ENCODE results near the gene ENTPD8.

ENTPD8 gene

DNA sequence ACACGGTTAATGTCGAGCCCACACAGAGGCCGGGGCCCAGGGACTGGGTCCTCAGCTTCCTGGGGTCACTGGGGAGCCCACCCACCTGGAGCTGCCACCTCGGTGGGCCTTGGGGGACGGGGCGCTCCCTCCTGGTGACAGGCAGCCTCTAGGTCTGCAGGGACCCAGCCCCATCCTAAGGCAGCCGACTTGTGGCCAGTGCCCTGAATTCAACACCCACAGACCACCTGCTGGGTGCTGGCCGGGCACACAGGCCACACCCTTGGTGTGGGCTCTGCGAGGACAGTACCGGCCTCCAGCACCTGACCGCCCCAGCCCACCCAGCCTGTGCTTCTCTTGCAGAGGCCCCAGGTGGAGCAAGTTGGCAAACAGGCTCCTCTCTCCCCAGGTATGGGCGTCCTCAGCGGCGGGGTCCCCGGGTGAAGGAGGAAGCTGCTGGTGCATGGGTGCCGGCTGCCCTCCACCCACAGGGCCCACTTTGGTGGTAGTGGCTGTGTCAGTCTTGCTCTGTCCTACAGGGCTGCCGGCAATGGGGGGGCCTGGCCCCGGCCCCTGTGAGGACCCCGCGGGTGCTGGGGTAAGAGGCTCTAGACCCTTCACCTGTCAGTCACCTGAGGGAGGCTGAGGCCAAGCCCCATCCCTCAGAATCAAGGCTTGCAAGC is 8.3 kb downstream of the ENTPD8 start:
- TF ChIP-seq, protein P1, sequence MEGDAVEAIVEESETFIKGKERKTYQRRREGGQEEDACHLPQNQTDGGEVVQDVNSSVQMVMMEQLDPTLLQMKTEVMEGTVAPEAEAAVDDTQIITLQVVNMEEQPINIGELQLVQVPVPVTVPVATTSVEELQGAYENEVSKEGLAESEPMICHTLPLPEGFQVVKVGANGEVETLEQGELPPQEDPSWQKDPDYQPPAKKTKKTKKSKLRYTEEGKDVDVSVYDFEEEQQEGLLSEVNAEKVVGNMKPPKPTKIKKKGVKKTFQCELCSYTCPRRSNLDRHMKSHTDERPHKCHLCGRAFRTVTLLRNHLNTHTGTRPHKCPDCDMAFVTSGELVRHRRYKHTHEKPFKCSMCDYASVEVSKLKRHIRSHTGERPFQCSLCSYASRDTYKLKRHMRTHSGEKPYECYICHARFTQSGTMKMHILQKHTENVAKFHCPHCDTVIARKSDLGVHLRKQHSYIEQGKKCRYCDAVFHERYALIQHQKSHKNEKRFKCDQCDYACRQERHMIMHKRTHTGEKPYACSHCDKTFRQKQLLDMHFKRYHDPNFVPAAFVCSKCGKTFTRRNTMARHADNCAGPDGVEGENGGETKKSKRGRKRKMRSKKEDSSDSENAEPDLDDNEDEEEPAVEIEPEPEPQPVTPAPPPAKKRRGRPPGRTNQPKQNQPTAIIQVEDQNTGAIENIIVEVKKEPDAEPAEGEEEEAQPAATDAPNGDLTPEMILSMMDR (IDR thresholded peaks at IDR 0.05; ENCODE audit: borderline replicate concordance, insufficient read depth, low read depth, low read length), result no peak
- H3K4me3 ChIP-seq (ENCODE audit: low read depth, low read length), result no peak overlapping the region

DNA sequence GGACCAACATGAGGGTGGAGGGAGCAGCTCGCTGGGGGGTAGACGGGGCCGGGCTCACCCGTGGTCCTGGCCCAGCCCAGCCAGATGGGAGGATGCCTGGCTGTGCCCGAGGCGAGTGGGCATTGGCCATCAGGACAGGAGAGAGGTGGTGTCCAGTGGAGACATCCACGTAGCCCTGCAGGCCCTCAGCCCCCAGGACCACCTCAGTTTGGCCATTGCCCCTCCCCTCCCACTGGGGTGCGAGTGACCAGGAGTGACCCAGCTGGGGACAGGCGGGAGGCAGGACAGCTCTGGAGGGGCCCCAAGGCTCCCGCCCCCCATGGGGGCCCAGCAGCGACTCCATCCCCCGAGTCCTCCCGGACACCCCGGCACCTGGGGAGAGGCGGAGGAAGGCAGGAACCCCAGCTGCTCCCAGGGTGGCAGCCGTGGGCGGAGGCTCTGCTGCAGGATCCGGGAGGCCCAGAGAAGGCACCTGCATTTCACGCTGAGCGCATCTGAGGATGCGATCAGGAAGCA is 9.7 kb downstream of the ENTPD8 start:
- no peak overlapping the region for H3K4me3 ChIP-seq (ENCODE audit: low read depth, low read length)
- TF ChIP-seq, protein P1 (IDR thresholded peaks at IDR 0.05; ENCODE audit: borderline replicate concordance, insufficient read depth, low read depth, low read length), result no peak

DNA sequence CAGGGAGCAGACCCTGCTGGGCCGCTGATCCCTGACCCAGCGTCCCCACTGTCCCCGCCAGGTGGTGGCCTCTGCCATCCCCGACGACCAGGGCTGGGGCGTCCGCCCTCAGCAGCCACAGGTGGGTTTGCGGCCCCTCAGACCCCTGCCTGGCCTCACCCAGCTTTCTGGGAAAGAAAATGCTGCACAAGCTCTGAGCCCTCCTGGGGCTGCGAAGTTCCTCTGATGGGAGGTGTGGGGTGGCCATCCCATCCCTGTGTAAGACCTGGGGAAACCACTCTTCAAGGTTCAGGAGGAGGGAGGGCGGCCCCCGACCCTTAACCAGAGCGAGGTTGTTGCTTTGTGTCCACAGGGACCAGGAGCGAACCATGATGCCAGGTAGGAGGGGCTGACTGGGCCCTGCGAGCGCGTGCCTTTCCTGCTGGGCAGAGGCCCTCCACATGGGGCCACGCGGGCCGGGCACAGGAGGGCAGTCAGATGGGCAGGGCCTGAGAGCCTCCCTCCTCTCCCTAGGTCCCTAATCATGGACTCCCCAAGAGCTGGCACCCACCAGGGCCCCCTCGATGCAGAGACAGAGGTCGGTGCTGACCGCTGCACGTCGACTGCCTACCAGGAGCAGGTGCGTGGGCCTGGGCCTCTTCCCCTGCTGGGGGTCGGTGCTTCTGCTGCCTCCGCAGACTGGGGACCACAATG is 10.3 kb downstream of the ENTPD8 start:
- H3K4me3 ChIP-seq (ENCODE audit: low read depth, low read length), result no peak overlapping the region
- TF ChIP-seq, protein P1 (IDR thresholded peaks at IDR 0.05; ENCODE audit: borderline replicate concordance, insufficient read depth, low read depth, low read length), result no peak

DNA sequence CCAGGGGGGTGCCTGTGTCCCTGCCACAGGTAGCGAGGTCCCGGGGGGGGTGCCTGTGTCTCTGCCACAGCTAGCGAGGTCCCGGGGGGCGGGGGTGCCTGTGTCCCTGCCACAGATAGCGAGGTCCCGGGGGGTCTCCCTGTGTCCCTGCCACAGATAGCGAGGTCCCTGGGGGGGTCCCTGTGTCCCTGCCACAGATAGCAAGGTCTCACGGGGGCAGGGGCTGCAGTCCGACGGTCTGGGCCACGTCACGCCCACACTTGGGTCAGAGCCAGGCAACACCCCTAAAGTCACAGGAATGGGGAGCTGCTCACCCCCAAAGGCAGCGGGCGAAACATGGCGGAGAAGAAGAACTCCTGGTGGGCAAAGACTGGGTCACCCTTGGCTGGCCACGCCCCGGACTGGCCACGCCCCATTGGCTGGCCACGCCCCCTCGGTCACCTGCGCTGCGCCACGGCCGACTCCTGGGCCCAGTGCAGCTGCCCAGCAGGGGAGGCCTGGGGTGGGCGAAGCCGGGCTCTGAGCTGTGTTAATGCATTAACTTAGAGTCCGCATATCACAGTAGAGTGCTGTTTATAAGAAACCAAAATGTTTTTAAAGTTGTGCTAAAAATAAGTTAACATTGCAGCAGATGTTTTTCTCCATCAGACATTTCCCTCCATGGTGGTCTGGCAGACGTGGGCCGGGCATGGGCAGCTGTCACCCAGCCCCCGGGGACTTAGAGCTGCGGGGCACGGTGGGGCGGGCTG is 11.0 kb downstream of the ENTPD8 start:
- H3K4me3 ChIP-seq (ENCODE audit: low read depth, low read length), result no peak overlapping the region

DNA sequence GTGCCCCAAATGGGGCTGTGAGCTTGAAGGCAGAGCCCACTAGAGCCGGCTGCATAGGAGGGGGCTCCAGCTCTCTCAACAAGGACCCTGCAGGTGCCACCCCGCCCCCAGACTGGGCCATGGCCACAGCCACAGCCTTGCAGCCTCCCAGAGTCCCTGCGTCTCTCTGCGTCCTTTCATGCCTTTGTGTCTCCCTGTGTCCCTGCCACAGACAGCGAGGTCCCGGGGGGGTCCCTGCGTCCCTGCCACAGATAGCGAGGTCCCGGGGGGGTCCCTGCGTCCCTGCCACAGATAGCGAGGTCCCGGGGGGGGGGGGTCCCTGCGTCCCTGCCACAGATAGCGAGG is 11.6 kb downstream of the ENTPD8 start:
- TF ChIP-seq, protein P1 (IDR thresholded peaks at IDR 0.05; ENCODE audit: borderline replicate concordance, insufficient read depth, low read depth, low read length), result no peak
- H3K4me3 ChIP-seq (ENCODE audit: low read depth, low read length), result no peak overlapping the region

More for the DNA sequence above, 11.0 kb downstream of the ENTPD8 start:
- TF ChIP-seq, protein P1 (IDR thresholded peaks at IDR 0.05; ENCODE audit: borderline replicate concordance, insufficient read depth, low read depth, low read length), result no peak

DNA sequence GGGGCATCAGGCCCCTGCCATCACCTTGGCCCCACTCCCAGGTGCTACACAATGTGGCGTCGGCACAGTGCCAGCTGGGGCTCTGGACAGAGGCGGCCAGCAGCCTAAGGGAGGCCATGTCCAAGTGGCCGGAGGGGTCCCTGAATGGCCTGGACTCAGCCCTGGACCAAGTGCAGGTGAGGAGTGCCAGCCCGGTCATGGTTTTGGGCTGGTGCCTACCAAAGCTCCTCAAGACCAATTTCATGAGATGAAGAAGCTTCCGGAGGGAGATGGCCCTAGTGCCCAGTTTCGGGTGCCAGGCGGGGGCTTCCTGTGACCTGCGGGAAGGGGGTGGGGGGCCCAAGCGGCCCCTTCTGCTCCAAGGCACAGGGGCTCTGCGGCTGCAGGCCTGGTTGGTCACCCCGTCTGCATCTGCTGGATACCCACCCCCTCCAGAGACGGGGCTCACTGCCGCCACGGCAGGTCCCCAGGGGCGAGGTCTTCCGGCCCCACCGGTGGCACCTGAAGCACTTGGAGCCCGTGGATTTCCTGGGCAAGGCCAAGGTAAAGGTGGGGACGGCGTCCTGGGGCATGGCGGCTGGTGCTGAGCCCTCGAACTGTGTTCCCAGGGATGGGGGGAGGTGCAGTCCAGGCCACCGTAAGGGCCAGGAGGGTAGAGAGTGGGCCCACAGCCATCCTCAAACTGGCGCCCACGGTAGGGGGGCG is 12.2 kb downstream of the ENTPD8 start:
- no peak overlapping the region for H3K4me3 ChIP-seq (ENCODE audit: low read depth, low read length)
- TF ChIP-seq, protein P1 (IDR thresholded peaks at IDR 0.05; ENCODE audit: borderline replicate concordance, insufficient read depth, low read depth, low read length), result no peak
